ENCODE data around the gene DDN. TPM values are rescaled to one million over a fixed set of nuclear protein-coding genes. Genes with fewer than 3 reads are reported as not detected.

Gene DDN
- total and polyA plus RNA-seq, 12 donors = 0.19 to 1.4 (median 0.43) TPM

DNA sequence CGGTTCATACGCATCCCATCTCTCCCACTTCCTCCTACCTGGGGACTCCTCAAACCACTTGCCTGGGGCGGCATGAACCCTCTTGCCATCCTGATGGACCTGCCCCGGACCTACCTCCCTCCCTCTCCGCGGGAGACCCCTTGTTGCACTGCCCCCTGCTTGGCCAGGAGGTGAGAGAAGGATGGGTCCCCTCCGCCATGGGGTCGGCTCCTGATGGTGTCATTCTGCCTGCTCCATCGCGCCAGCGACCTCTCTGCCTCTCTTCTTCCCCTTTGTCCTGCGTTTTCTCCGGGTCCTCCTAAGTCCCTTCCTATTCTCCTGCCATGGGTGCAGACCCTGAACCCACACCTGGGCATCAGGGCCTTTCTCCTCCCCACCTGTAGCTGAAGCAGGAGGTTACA lies 17.4 kb downstream of the DDN start:
- 21 to 23% methylated on average over 13 of the region's 13 CpGs for WGBS, 2 donors
- intact Hi-C loops (cut with DNase I) = loop anchor here in 3 of 10 donors (10.0 kb wide), 3 partner anchors 47 to 127 kb away; partner anchors contain the start of genes DDX23 (in 1 of the 3) and FKBP11 (in 1 of the 3)
- H3K27ac ChIP-seq = no peak overlapping the region
- ATAC-seq (no peak), DNase-seq (no peak)
- no peaks in the 10 kb centered on the region for H3K9me3 ChIP-seq
- H3K4me3 ChIP-seq = peak overlapping the region in 2 of 10 donors; percentile 30 to 45
- TF ChIP-seq, protein P1, sequence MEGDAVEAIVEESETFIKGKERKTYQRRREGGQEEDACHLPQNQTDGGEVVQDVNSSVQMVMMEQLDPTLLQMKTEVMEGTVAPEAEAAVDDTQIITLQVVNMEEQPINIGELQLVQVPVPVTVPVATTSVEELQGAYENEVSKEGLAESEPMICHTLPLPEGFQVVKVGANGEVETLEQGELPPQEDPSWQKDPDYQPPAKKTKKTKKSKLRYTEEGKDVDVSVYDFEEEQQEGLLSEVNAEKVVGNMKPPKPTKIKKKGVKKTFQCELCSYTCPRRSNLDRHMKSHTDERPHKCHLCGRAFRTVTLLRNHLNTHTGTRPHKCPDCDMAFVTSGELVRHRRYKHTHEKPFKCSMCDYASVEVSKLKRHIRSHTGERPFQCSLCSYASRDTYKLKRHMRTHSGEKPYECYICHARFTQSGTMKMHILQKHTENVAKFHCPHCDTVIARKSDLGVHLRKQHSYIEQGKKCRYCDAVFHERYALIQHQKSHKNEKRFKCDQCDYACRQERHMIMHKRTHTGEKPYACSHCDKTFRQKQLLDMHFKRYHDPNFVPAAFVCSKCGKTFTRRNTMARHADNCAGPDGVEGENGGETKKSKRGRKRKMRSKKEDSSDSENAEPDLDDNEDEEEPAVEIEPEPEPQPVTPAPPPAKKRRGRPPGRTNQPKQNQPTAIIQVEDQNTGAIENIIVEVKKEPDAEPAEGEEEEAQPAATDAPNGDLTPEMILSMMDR (IDR thresholded peaks at IDR 0.05) = no peak
- peaks cover 33 to 60% (median 46%) of the 10 kb centered on the region in 9 donors for H3K4me1 ChIP-seq
- no peaks in the 10 kb centered on the region for H3K36me3 ChIP-seq
- H3K27me3 ChIP-seq = peaks cover 40 to 100% (median 84%) of the 10 kb centered on the region in 7 donors

DNA sequence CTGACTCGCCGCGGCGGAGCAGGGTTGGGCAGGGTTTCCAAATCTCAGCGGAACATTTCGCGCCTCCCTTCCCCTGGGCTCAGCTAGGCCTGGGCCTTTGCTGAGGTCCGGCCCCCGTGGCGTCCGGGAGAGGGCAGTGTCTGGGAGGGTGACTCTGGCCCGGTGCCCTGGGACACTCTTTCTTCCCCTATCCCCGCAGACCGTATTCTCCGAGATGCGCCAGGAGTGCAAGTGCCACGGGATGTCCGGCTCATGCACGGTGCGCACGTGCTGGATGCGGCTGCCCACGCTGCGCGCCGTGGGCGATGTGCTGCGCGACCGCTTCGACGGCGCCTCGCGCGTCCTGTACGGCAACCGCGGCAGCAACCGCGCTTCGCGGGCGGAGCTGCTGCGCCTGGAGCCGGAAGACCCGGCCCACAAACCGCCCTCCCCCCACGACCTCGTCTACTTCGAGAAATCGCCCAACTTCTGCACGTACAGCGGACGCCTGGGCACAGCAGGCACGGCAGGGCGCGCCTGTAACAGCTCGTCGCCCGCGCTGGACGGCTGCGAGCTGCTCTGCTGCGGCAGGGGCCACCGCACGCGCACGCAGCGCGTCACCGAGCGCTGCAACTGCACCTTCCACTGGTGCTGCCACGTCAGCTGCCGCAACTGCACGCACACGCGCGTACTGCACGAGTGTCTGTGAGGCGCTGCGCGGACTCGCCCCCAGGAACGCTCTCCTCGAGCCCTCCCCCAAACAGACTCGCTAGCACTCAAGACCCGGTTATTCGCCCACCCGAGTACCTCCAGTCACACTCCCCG lies 18.0 kb downstream of the DDN start:
- intact Hi-C loops (cut with DNase I) = loop anchor here in 3 of 10 donors (10.0 kb wide), 3 partner anchors 46 to 126 kb away; partner anchors contain the start of genes DDX23 (in 1 of the 3) and FKBP11 (in 1 of the 3)
- no peaks in the 10 kb centered on the region for H3K9me3 ChIP-seq
- H3K4me3 ChIP-seq = peak overlapping the region in 8 of 10 donors; percentile 25 to 52 (median 42)
- H3K4me1 ChIP-seq = peaks cover 33 to 58% (median 44%) of the 10 kb centered on the region in 9 donors
- peak in 4 of 8 donors; percentile 7 to 34 (median 19) for ATAC-seq
- H3K36me3 ChIP-seq = no peaks in the 10 kb centered on the region
- peak overlapping the region in 1 of 10 donors; percentile 0 for H3K27ac ChIP-seq
- peaks cover 40 to 100% (median 84%) of the 10 kb centered on the region in 7 donors for H3K27me3 ChIP-seq
- TF ChIP-seq, protein P1 (IDR thresholded peaks at IDR 0.05) = peak in 5 of 9 donors; percentile 7 to 35 (median 22)
- 1 to 3% methylated on average over 91 of the region's 91 CpGs for WGBS, 2 donors
- no peak for DNase-seq

DNA sequence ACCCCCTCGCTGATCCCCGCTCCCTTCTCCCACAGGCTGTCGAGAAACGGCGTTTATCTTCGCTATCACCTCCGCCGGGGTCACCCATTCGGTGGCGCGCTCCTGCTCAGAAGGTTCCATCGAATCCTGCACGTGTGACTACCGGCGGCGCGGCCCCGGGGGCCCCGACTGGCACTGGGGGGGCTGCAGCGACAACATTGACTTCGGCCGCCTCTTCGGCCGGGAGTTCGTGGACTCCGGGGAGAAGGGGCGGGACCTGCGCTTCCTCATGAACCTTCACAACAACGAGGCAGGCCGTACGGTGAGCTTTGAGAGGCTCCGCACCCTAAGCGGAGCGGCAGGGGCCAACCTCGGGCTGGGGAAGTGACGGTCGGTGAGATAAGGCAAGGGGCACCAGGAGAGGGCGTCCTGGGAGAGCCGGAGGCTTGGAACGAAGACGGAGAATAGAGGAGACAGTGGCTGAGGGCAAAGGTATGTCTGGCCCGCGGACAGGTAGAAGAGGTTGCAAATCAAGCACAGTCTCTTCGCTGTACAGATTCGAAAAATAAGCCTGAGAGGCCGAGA lies 18.7 kb downstream of the DDN start:
- Histone ChIP-seq H3K4me3 (peak overlapping the region; percentile 2 to 52 (median 38)), H3K36me3 (no peaks in the 10 kb centered on the region), H3K4me1 (peaks cover 33 to 51% (median 40%) of the 10 kb centered on the region in 9 donors), H3K9me3 (no peaks in the 10 kb centered on the region), H3K27me3 (peaks cover 40 to 100% (median 84%) of the 10 kb centered on the region in 7 donors), H3K27ac (peak overlapping the region in 1 of 10 donors; percentile 0)
- intact Hi-C loops (cut with DNase I) = loop anchor here in 3 of 10 donors (10.0 kb wide), 3 partner anchors 46 to 126 kb away; partner anchors contain the start of genes DDX23 (in 1 of the 3) and FKBP11 (in 1 of the 3)
- TF ChIP-seq, protein P1 (IDR thresholded peaks at IDR 0.05) = no peak
- WGBS, 2 donors = 2 to 3% methylated on average over 46 of the region's 46 CpGs
- ATAC-seq (peak in 1 of 8 donors; percentile 2), DNase-seq (no peak)
